GM12875 (cell line): ENCODE data around the gene GNB3.
A peak's percentile ranks its signal among the peaks of the same experiment; 100 is the strongest.
"Not testable (repeated sequence)": the region's sequence is repeated elsewhere in the genome, so short reads cannot be mapped to it uniquely, and the experiment has no call there.

Experiments used
- H3K4me3 ChIP-seq: one replicate; pipeline ENCODE4 v1.5.1; 2011; ENCODE audit warnings: low read depth, low read length, control low read depth
- TF ChIP-seq, protein P1 (sequence below): IDR thresholded peaks from 2 replicates; pipeline ENCODE4 v1.5.1; 2011; ENCODE audit warnings: low read depth, mild to moderate bottlenecking, control low read depth, inconsistent platforms, low read length, moderate library complexity, borderline replicate concordance; ENCODE audit not compliant: insufficient read depth

Gene GNB3

DNA sequence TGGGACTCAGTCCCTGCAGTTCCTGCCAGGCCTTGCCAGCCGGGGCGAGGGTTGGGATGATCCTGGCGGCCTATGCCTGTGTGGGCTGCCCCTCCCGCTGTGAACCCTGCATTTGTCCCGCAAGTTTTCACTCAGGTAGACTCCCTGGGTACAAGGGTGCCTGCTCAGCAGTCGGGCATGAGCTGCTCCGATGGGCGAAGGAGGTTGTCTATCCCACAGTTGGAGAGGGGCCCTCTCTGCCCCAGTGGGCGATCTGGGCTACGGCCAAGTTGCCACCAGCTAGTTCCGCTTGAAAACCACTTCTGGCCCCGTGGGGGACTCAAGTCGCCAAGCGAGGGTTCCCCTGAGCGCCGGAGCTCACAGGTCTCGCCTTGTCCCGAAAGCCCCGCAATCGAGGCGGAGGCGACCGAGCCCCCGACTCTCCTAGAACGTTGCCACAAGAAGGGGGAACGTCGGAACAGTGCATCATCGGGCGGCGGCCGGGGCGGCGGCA is 26.2 kb downstream of the GNB3 start:
- TF ChIP-seq, protein P1, sequence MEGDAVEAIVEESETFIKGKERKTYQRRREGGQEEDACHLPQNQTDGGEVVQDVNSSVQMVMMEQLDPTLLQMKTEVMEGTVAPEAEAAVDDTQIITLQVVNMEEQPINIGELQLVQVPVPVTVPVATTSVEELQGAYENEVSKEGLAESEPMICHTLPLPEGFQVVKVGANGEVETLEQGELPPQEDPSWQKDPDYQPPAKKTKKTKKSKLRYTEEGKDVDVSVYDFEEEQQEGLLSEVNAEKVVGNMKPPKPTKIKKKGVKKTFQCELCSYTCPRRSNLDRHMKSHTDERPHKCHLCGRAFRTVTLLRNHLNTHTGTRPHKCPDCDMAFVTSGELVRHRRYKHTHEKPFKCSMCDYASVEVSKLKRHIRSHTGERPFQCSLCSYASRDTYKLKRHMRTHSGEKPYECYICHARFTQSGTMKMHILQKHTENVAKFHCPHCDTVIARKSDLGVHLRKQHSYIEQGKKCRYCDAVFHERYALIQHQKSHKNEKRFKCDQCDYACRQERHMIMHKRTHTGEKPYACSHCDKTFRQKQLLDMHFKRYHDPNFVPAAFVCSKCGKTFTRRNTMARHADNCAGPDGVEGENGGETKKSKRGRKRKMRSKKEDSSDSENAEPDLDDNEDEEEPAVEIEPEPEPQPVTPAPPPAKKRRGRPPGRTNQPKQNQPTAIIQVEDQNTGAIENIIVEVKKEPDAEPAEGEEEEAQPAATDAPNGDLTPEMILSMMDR, result no peak
- H3K4me3 ChIP-seq, result peak overlapping the region; percentile 99

DNA sequence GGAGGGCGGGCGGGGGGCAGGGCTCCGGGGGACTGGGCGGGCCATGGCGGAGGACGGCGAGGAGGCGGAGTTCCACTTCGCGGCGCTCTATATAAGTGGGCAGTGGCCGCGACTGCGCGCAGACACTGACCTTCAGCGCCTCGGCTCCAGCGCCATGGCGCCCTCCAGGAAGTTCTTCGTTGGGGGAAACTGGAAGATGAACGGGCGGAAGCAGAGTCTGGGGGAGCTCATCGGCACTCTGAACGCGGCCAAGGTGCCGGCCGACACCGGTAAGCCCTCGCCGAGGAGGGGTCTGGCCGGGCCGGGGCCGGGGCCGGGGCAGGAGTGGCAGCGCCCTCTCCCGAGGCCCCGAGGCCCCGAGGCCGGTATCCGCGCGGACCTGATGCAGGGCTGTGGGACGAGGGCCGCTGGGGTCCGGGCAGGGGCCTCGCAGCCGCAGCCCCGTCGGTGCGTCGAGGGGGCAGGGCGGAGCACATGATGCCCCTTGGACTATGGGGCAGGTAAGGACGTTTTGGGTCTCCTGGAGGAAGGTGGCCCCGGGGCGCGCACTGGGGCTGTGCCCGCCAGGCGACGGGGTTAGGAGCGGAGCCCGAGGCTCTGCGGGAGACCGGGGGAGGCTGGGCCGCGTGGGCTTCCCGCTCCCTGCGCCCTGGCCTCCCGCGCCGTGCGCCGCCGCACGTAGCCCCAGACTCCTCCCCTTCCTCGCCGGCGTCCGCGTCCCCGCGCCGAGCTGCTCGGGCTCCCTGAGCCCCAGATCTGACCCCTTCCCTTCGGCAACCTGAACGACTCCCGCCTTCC is 26.9 kb downstream of the GNB3 start, which contains the start of gene TPI1:
TSS of gene TPI1 (plus strand) at position 119 of the 798 bp plus-strand sequence. CDS start at position 155, 36 bp downstream.
- TF ChIP-seq, protein P1, result no peak
- peak within 1 kb of the TSS; percentile 99 for H3K4me3 ChIP-seq

DNA sequence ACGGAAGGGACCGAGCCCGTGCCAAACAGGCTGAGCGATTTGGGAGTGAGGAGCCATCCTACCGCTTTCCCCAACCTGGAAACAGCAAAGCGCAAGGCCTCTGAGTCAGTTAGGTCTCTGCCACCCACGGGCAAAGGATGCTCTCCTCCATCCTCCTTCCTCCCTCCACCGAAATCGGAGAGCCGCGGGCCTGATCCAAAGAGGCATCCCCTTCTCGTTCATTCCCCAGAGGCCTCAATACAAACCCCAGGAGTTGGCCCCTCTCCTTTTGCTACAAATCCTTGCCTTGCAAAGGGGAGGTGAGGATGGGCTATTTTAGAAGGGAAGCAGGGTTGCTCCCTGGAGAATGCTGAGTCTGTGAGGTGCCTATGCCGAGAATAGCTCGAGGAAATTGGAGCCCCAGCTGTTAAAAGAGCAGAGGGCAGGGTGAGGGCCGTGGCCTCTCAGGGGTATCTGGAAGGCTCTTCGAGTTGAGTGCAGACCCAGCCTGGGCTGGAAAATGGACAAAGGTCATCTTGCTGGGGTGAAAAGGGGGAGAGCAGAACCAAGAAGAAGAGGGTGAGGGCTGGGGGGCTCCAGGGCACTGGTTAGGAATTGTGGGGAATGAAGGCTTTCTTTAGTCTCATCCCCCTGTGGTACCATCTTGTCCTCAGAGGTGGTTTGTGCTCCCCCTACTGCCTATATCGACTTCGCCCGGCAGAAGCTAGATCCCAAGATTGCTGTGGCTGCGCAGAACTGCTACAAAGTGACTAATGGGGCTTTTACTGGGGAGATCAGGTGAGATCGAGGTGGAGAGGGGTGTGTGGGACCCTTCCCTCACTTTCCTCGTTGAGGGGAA is 27.7 kb downstream of the GNB3 start:
- peak overlapping the region; percentile 99 for H3K4me3 ChIP-seq

DNA sequence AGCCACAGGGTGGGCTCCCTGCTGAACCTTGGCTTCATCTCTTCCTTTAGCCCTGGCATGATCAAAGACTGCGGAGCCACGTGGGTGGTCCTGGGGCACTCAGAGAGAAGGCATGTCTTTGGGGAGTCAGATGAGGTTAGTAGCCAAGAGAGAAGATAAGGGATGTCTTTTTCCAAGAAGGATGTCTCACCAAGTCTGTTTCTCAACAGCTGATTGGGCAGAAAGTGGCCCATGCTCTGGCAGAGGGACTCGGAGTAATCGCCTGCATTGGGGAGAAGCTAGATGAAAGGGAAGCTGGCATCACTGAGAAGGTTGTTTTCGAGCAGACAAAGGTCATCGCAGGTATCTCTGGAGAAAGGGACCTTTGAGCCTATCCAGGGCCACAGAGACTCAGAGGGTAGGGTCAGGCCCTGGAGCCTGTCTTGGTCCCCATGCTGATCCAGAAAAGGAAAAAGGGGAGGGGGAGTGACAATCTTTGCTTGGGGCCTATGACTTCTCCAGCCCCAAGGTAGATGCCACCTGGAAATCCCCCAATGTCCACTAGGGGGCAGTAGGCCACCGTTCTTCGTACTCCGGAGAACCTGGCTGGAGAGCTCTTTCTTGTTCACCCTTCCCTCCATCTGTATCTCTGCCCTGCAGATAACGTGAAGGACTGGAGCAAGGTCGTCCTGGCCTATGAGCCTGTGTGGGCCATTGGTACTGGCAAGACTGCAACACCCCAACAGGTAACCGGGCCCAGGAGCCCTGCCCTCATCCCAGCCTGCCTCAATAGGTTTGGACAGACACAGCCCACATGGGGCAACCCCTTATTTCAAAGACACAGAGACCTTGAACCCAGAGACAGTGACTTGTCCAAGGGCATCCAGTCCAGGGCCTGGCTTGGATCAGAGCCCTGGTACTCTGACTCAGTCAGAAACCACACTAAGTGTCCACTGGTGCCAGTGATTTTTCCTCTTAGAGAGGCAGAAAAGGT is 28.6 kb downstream of the GNB3 start:
- TF ChIP-seq, protein P1, result peak; percentile 88
- H3K4me3 ChIP-seq, result peak overlapping the region; percentile 99

More for the DNA sequence above, 27.7 kb downstream of the GNB3 start:
- TF ChIP-seq, protein P1, result peak; percentile 18; the same call in 1 of the 2 replicates

DNA sequence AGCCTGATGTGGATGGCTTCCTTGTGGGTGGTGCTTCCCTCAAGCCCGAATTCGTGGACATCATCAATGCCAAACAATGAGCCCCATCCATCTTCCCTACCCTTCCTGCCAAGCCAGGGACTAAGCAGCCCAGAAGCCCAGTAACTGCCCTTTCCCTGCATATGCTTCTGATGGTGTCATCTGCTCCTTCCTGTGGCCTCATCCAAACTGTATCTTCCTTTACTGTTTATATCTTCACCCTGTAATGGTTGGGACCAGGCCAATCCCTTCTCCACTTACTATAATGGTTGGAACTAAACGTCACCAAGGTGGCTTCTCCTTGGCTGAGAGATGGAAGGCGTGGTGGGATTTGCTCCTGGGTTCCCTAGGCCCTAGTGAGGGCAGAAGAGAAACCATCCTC is 29.6 kb downstream of the GNB3 start:
- H3K4me3 ChIP-seq, result not testable (repeated sequence)

DNA sequence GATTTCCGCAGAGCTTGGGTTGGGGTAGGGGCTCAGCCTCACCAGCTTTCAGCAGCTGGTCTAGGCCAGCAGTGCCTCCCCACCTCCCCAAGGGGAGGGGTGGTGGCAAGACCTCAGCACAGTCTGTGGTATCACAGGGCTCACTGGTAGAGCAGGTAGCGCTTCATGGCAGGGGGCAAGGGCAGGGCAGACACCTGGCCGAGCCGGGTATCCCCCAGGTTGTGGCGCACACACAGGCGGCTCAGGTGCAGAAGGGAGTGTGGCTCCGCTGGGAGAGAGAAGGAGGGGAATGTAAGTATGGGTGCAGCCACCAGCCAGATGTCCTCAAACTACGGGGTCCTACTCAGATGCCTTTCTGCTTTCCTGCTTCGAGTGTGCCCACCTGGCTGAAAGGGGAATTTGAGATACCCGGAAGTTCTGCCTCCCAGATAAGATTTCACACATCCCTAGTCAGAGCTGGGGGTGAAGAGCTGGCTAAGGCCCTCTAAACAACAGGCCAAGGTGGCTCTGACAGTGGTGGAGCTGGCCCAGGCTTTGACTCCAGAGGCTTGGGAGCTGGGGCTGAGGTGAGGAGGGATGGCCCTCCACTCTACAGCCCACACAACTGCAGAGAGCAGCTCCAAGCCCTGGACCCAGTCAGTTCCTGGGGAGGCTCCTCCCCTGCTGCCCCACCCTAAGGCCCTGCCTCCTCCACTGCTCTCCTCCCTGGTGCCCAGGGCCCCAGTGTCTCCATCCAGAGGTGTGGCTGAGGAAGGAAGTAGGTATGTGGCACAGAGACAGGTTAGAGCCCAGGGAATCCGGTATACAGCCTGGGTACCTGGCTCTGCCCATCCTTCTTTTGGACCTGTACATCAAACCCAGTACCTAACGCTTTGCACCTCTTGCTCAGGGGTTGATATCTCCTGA is 30.6 kb downstream of the GNB3 start:
- TF ChIP-seq, protein P1, result no peak
- no peak overlapping the region for H3K4me3 ChIP-seq
